ENCODE data around the gene GPRC5A. TPM values are rescaled to one million over a fixed set of nuclear protein-coding genes. Genes with fewer than 3 reads are reported as not detected.

The GPRC5A gene
- total and polyA plus RNA-seq, 2 experiments from 2014 or later, result 0.16 to 0.38 TPM

DNA sequence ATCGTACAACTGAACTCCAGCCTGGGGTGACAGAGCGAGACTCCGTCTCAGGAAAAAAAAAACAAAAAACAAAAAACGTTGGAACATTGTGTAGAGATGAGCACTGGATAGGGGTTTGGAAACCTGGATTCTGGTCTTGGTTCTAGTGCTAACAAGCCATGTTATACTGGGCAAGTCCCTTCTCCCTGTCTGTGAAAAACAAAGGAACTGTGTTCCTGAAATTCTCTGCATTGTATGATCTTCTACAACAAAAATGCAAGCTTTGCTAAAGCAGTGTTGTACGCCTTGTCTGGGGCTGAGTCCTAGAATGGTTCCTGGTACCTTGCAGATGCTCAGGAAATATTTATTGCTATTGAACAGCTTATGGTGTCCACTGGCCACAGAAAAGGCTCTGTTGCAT is 47.2 kb downstream of the GPRC5A start (continued):
- TF ChIP-seq, protein P1, sequence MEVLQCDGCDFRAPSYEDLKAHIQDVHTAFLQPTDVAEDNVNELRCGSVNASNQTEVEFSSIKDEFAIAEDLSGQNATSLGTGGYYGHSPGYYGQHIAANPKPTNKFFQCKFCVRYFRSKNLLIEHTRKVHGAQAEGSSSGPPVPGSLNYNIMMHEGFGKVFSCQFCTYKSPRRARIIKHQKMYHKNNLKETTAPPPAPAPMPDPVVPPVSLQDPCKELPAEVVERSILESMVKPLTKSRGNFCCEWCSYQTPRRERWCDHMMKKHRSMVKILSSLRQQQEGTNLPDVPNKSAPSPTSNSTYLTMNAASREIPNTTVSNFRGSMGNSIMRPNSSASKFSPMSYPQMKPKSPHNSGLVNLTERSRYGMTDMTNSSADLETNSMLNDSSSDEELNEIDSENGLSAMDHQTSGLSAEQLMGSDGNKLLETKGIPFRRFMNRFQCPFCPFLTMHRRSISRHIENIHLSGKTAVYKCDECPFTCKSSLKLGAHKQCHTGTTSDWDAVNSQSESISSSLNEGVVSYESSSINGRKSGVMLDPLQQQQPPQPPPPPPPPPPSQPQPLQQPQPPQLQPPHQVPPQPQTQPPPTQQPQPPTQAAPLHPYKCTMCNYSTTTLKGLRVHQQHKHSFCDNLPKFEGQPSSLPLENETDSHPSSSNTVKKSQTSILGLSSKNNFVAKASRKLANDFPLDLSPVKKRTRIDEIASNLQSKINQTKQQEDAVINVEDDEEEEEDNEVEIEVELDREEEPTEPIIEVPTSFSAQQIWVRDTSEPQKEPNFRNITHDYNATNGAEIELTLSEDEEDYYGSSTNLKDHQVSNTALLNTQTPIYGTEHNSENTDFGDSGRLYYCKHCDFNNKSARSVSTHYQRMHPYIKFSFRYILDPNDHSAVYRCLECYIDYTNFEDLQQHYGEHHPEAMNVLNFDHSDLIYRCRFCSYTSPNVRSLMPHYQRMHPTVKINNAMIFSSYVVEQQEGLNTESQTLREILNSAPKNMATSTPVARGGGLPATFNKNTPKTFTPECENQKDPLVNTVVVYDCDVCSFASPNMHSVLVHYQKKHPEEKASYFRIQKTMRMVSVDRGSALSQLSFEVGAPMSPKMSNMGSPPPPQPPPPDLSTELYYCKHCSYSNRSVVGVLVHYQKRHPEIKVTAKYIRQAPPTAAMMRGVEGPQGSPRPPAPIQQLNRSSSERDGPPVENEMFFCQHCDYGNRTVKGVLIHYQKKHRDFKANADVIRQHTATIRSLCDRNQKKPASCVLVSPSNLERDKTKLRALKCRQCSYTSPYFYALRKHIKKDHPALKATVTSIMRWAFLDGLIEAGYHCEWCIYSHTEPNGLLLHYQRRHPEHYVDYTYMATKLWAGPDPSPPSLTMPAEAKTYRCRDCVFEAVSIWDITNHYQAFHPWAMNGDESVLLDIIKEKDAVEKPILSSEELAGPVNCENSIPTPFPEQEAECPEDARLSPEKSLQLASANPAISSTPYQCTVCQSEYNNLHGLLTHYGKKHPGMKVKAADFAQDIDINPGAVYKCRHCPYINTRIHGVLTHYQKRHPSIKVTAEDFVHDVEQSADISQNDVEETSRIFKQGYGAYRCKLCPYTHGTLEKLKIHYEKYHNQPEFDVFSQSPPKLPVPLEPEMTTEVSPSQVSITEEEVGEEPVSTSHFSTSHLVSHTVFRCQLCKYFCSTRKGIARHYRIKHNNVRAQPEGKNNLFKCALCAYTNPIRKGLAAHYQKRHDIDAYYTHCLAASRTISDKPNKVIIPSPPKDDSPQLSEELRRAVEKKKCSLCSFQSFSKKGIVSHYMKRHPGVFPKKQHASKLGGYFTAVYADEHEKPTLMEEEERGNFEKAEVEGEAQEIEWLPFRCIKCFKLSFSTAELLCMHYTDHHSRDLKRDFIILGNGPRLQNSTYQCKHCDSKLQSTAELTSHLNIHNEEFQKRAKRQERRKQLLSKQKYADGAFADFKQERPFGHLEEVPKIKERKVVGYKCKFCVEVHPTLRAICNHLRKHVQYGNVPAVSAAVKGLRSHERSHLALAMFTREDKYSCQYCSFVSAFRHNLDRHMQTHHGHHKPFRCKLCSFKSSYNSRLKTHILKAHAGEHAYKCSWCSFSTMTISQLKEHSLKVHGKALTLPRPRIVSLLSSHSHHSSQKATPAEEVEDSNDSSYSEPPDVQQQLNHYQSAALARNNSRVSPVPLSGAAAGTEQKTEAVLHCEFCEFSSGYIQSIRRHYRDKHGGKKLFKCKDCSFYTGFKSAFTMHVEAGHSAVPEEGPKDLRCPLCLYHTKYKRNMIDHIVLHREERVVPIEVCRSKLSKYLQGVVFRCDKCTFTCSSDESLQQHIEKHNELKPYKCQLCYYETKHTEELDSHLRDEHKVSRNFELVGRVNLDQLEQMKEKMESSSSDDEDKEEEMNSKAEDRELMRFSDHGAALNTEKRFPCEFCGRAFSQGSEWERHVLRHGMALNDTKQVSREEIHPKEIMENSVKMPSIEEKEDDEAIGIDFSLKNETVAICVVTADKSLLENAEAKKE (CRISPR knock-in tag; IDR thresholded peaks at IDR 0.05), result no peak
- TF ChIP-seq STAT1 (IDR thresholded peaks at IDR 0.05; ENCODE audit: unreplicated experiment) (no peak), EZH2phosphoT487 (IDR thresholded peaks at IDR 0.05; ENCODE audit: unreplicated experiment) (no peak), JUNB (IDR thresholded peaks at IDR 0.05; ENCODE audit: unreplicated experiment) (no peak), ETS1 (IDR thresholded peaks at IDR 0.05) (no peak), EZH2 (IDR thresholded peaks at IDR 0.05; ENCODE audit: low read depth, unreplicated experiment) (no peak), ZNF331 (CRISPR knock-in tag; IDR thresholded peaks at IDR 0.05; ENCODE audit: low read depth) (no peak), POLR2AphosphoS5 (IDR thresholded peaks at IDR 0.05; ENCODE audit: low read depth) (no peak)
- TF ChIP-seq, protein P2, sequence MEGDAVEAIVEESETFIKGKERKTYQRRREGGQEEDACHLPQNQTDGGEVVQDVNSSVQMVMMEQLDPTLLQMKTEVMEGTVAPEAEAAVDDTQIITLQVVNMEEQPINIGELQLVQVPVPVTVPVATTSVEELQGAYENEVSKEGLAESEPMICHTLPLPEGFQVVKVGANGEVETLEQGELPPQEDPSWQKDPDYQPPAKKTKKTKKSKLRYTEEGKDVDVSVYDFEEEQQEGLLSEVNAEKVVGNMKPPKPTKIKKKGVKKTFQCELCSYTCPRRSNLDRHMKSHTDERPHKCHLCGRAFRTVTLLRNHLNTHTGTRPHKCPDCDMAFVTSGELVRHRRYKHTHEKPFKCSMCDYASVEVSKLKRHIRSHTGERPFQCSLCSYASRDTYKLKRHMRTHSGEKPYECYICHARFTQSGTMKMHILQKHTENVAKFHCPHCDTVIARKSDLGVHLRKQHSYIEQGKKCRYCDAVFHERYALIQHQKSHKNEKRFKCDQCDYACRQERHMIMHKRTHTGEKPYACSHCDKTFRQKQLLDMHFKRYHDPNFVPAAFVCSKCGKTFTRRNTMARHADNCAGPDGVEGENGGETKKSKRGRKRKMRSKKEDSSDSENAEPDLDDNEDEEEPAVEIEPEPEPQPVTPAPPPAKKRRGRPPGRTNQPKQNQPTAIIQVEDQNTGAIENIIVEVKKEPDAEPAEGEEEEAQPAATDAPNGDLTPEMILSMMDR (conservative IDR thresholded peaks at IDR 0.05; ENCODE audit: low read depth in 2 of 2), result no peak
- TF ChIP-seq, protein P3, sequence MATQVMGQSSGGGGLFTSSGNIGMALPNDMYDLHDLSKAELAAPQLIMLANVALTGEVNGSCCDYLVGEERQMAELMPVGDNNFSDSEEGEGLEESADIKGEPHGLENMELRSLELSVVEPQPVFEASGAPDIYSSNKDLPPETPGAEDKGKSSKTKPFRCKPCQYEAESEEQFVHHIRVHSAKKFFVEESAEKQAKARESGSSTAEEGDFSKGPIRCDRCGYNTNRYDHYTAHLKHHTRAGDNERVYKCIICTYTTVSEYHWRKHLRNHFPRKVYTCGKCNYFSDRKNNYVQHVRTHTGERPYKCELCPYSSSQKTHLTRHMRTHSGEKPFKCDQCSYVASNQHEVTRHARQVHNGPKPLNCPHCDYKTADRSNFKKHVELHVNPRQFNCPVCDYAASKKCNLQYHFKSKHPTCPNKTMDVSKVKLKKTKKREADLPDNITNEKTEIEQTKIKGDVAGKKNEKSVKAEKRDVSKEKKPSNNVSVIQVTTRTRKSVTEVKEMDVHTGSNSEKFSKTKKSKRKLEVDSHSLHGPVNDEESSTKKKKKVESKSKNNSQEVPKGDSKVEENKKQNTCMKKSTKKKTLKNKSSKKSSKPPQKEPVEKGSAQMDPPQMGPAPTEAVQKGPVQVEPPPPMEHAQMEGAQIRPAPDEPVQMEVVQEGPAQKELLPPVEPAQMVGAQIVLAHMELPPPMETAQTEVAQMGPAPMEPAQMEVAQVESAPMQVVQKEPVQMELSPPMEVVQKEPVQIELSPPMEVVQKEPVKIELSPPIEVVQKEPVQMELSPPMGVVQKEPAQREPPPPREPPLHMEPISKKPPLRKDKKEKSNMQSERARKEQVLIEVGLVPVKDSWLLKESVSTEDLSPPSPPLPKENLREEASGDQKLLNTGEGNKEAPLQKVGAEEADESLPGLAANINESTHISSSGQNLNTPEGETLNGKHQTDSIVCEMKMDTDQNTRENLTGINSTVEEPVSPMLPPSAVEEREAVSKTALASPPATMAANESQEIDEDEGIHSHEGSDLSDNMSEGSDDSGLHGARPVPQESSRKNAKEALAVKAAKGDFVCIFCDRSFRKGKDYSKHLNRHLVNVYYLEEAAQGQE (IDR thresholded peaks at IDR 0.05; ENCODE audit: unreplicated experiment), result no peak

Measured in GM23338 (cell line).